ENCODE data around the gene ATP6V1B1.

DNA sequence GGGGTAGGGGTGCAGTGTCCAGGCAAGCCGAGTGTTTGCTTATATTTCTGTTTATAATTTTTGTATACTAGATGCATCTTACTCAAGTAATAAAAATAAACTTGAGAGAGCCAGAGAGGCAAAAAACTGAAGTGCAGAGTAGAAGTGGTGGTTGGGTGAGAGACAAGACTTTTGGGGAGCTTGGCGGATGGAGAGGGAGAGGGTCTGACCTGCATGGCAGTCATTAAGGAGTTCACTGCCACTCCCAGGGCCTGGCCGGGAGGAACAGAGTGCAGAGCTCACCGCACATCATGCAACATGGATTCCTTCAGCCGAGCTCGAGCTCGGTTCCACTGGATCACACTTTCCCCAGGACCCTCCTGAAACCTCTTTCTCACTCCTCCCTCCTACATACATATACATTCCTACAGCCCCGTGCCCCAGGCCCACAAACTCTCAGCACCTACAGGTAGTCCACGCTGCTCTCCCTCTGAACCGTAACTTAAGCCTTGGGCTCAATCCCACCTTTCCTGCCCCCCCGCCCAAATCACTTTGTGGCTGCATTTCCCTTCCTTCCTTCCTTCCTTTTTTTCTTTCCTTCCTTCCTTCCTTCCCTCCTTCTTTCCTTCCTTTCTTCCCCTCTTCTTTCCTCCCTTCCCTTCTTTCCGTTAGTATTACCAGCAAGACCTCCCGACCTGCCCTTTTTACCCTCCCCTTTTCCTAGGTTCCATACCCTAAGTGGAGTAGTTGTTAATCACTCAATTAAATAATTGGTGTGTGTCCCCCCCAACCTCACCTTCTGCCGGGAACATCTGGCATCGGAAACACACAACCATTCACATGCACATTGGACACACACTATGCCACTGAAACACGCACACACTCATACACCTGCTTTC lies 37.1 kb upstream of the ATP6V1B1 start:
- TF ChIP-seq CTCF (conservative IDR thresholded peaks at IDR 0.05; ENCODE audit: low read depth, low read length) (no peak), EZH2 (IDR thresholded peaks at IDR 0.05; ENCODE audit: borderline replicate concordance, low read depth, low read length, poor library complexity, severe bottlenecking) (no peak)

Data from A673 (cell line).